GM12878 (cell line): ENCODE data around the gene DYSF. TPM values are rescaled to one million over a fixed set of nuclear protein-coding genes. Genes with fewer than 3 reads are reported as not detected.

ENCODE experiments used
- ATAC-seq: fragments of 200-7000 bp; cut with Tn5 transposase; 3 replicates; pipeline ENCODE4 v1.9.1; 2020; ENCODE audit warnings: mild to moderate bottlenecking, moderate library complexity
- BruUV-seq: library from RNA; stranded (reverse); fragments of 400-500 nt; replicated peaks from 2 replicates; lab custom pipeline; 2021; lab: Mats Ljungman, UMichigan
- CTCF ChIA-PET: fragments of 300-600 bp; sonication (Branson Sonifier 250); formaldehyde crosslinking; extraction: SDS; loops from one replicate; lab custom pipeline; 2021; ENCODE audit warnings: inconsistent platforms; lab: Yijun Ruan, JAX
- POLR2A ChIA-PET: fragments of 350-600 bp; formaldehyde crosslinking; extraction: SDS; loops from one replicate; lab custom pipeline; 2021; ENCODE audit warnings: inconsistent platforms; lab: Charles Lee
- RAD21 ChIA-PET: fragments of 300-600 bp; sonication (Branson Sonifier 250); formaldehyde crosslinking; loops from one replicate; lab custom pipeline; 2023; ENCODE audit warnings: antibody characterized with exemption; ENCODE audit not compliant: unreplicated experiment; lab: Charles Lee
- SMC1A ChIA-PET: fragments of 300-600 bp; sonication (Branson Sonifier 250); formaldehyde crosslinking; loops from one replicate; lab custom pipeline; 2023; ENCODE audit not compliant: unreplicated experiment, uncharacterized antibody; lab: Charles Lee
- DNase-seq: peaks from one replicate; pipeline ENCODE4 v3.0.0-alpha.2; 2011; ENCODE audit warnings: low read depth, low spot score
- FAIRE-seq: peaks from 3 replicates; lab custom pipeline; 2011; peaks lifted over from hg19 to GRCh38; lab: Jason Lieb, UNC
- H2AFZ ChIP-seq: 2 replicates; pipeline ENCODE4 v1.6.0; 2011; ENCODE audit warnings: low read depth, low read length, control low read depth; ENCODE audit not compliant: control insufficient read depth
- H3K27ac ChIP-seq: 2 replicates; pipeline ENCODE4 v1.5.1; 2011; ENCODE audit warnings: control low read depth; ENCODE audit not compliant: control insufficient read depth, insufficient read depth
- H3K27me3 ChIP-seq, 2 experiments: replicated peaks in 1 of 2; 2 replicates each; pipeline versions ENCODE4 v1.6.0 to v1.6.1; 2011; ENCODE audit warnings: low read length in 1 of 2; ENCODE audit not compliant: control insufficient read depth in 2 of 2, insufficient read depth in 2 of 2
- H3K36me3 ChIP-seq, 2 experiments: 2 replicates each; pipeline ENCODE4 v1.5.1; 2011; ENCODE audit warnings: low read length in 1 of 2; ENCODE audit not compliant: control insufficient read depth in 2 of 2, insufficient read depth in 2 of 2
- H3K4me1 ChIP-seq: 2 replicates; pipeline ENCODE4 v1.6.1; 2011; ENCODE audit warnings: mild to moderate bottlenecking, low read length, moderate library complexity, mixed read lengths; ENCODE audit not compliant: control insufficient read depth, insufficient read depth
- H3K4me2 ChIP-seq: 2 replicates; pipeline ENCODE4 v1.6.0; 2011; ENCODE audit warnings: control low read depth; ENCODE audit not compliant: control insufficient read depth, insufficient read depth
- H3K4me3 ChIP-seq: fragments of 200-600 bp; sonication (generic); 2 replicates; pipeline ENCODE4 v1.5.1; 2016
- H3K79me2 ChIP-seq: 2 replicates; pipeline ENCODE4 v1.6.0; 2011; ENCODE audit warnings: low read length; ENCODE audit not compliant: control insufficient read depth, insufficient read depth
- H3K9ac ChIP-seq: 2 replicates; pipeline ENCODE4 v1.8.0; 2011; ENCODE audit warnings: low read length, control low read depth, mixed read lengths; ENCODE audit not compliant: control insufficient read depth, insufficient read depth
- H3K9me3 ChIP-seq: replicated peaks from 3 replicates; pipeline ENCODE4 v1.5.1; 2011; ENCODE audit warnings: mild to moderate bottlenecking, low read length; ENCODE audit not compliant: control insufficient read depth, insufficient read depth
- H4K20me1 ChIP-seq: 2 replicates; pipeline ENCODE4 v1.6.0; 2011; ENCODE audit not compliant: control insufficient read depth, insufficient read depth
- ATF3 ChIP-seq: IDR thresholded peaks from 2 replicates; pipeline ENCODE4 v1.6.1; 2011; ENCODE audit warnings: low read depth, mild to moderate bottlenecking, low read length, moderate library complexity, borderline replicate concordance; ENCODE audit errors: extremely low read depth
- BCLAF1 ChIP-seq: fragments of 450-650 bp; IDR thresholded peaks from 2 replicates; pipeline ENCODE4 v1.6.1; 2017; ENCODE audit warnings: antibody characterized with exemption, mild to moderate bottlenecking, moderate library complexity
- IRF3 ChIP-seq: fragments of 450-650 bp; IDR thresholded peaks from 2 replicates; pipeline ENCODE4 v1.6.1; 2014; ENCODE audit warnings: mild to moderate bottlenecking
- JUNB ChIP-seq: IDR thresholded peaks from 2 replicates; pipeline ENCODE4 v1.6.1; 2016; ENCODE audit warnings: antibody characterized with exemption, mild to moderate bottlenecking
- KAT2A ChIP-seq: conservative IDR thresholded peaks from 2 replicates; pipeline ENCODE4 v1.6.1; 2011; ENCODE audit warnings: low read depth, low read length; ENCODE audit not compliant: control insufficient read depth
- PAX5 ChIP-seq: IDR thresholded peaks from 2 replicates; pipeline ENCODE4 v1.6.1; 2011; ENCODE audit warnings: low read depth, low read length, borderline replicate concordance
- PKNOX1 ChIP-seq: fragments of 450-650 bp; IDR thresholded peaks from 2 replicates; pipeline ENCODE4 v1.6.1; 2016; ENCODE audit warnings: mild to moderate bottlenecking
- RFX5 ChIP-seq: IDR thresholded peaks from 2 replicates; pipeline ENCODE4 v1.6.1; 2011; ENCODE audit warnings: low read depth, low read length, improper control_type of control experiment
- SRF ChIP-seq, 2 experiments: IDR thresholded peaks; 2 replicates each; pipeline ENCODE4 v1.6.1; 2011; ENCODE audit warnings: low read depth in 2 of 2, low read length in 2 of 2, mild to moderate bottlenecking in 1 of 2, moderate library complexity in 1 of 2
- ZNF24 ChIP-seq: fragments of 450-650 bp; IDR thresholded peaks from 2 replicates; pipeline ENCODE4 v1.6.1; 2017; ENCODE audit warnings: antibody characterized with exemption, mild to moderate bottlenecking
- WGBS: methylation state at CpG from one replicate; pipeline ENCODE4 v1.1.6; 2016; ENCODE audit warnings: low lambda C conversion rate; ENCODE audit not compliant: insufficient replicate concordance, insufficient coverage; ENCODE audit errors: missing lambda C conversion rate; 5-methylcytosine and 5-hydroxymethylcytosine counted together
- in situ Hi-C: fragments of 300-500 bp; cut with MboI; formaldehyde crosslinking; loops from 9 replicates; pipeline ENCODE4 v1.14.3; 2018; ENCODE audit warnings: mixed read lengths
- intact Hi-C: fragments of 100-400 bp; cut with micrococcal nuclease; formaldehyde crosslinking; loops from one replicate; pipeline ENCODE4 v1.14.2; 2022; ENCODE audit not compliant: unreplicated experiment
- polyA plus RNA-seq, 11 experiments: library from polyadenylated mRNA; depleted of rRNA in 4 of 11; unstranded in 6 of 11; stranded (reverse) in 5 of 11; fragments of >200 nt; fragmentation: Nextera tagmentation in 4 of 11; fragmentation: Illumina TruSeq in 1 of 11; extraction: Ambion mirVana in 4 of 11; extraction: Trizol in 1 of 11; gene quantifications; 1 replicate in 1 of 11; 2 replicates in 10 of 11; pipeline versions ENCODE4 v1.2.1 to v1.2.3, GENCODE V29; 2011 to 2016; ENCODE audit warnings: inconsistent platforms in 2 of 11, missing spikeins in 2 of 11, low read depth in 1 of 11
- total RNA-seq, 4 experiments: library from RNA; depleted of rRNA in 3 of 4; stranded (reverse); fragments of >200 nt in 3 of 4; fragmentation: Illumina TruSeq in 1 of 4; extraction: Trizol in 1 of 4; gene quantifications; 2 replicates each; pipeline versions ENCODE4 v1.2.1 to v1.2.3, GENCODE V29; 2013 to 2021

DYSF gene
- total and polyA plus RNA-seq, 10 of the 15 experiments (the other 5 are each of a cell fraction or from before 2014, with no cell fraction given): under 0.01 to 0.15 (median 0.03) TPM; not detected in 7

GRCh38 chr2:71603311-71603811, 150.0 kb downstream of the DYSF start:
- intact Hi-C loops: no loop called here
- H3K9ac ChIP-seq: no peak overlapping the region

More at GRCh38 chr2:71603311-71603811, 150.0 kb downstream of the DYSF start:
- FAIRE-seq: no peak
- H3K27ac ChIP-seq: no peak overlapping the region
- H3K79me2 ChIP-seq: no peaks in the 10 kb centered on the region
- no peaks in the 10 kb centered on the region for H3K9me3 ChIP-seq
- no peaks in the 10 kb centered on the region; the same call in 1 of the 2 replicates for H4K20me1 ChIP-seq
- in situ Hi-C loops: no loop called here
- 24% methylated on average over 13 of the region's 13 CpGs for WGBS
- ChIA-PET RAD21 (no interaction called here), SMC1A (no interaction called here), POLR2A (no interaction called here), CTCF (interaction anchor here (1.5 kb wide), 1 partner anchor 175 kb away, joined by 3 read pairs; no protein-coding TSS in a partner anchor)
- TF ChIP-seq ATF3: no peak
- TF ChIP-seq PAX5: no peak
- no peak for TF ChIP-seq BCLAF1
- no peak for TF ChIP-seq ZNF24
- TF ChIP-seq JUNB: no peak
- TF ChIP-seq IRF3: no peak
- TF ChIP-seq KAT2A: no peak
- TF ChIP-seq SRF (IDR thresholded peaks at IDR 0.05; ENCODE audit: low read depth in 2 of 2, low read length in 2 of 2): no peak
- TF ChIP-seq PKNOX1: no peak
- TF ChIP-seq RFX5: no peak
- H3K4me1 ChIP-seq: peaks cover 4% of the 10 kb centered on the region
- DNase-seq: no peak
- no peak overlapping the region for H3K4me2 ChIP-seq
- H3K27me3 ChIP-seq: peaks cover 0 to 2% of the 10 kb centered on the region in 2 experiments; a peak in 1 of 4 replicates
- no peaks in the 10 kb centered on the region for H3K36me3 ChIP-seq
- H2AFZ ChIP-seq: no peak overlapping the region
- no peak; the same call in 2 of the 3 replicates for ATAC-seq
- no peak overlapping the region for H3K4me3 ChIP-seq
- BruUV-seq: no TSS peak
